HG03097 (cell line): ENCODE measurements around the gene KLF17.

Experiments used
- ATAC-seq: cut with Tn5 transposase; IDR thresholded peaks from one replicate; pipeline ENCODE4 v1.9.1; 2021; ENCODE audit not compliant: unreplicated experiment, low FRiP score

KLF17 gene, protein sequence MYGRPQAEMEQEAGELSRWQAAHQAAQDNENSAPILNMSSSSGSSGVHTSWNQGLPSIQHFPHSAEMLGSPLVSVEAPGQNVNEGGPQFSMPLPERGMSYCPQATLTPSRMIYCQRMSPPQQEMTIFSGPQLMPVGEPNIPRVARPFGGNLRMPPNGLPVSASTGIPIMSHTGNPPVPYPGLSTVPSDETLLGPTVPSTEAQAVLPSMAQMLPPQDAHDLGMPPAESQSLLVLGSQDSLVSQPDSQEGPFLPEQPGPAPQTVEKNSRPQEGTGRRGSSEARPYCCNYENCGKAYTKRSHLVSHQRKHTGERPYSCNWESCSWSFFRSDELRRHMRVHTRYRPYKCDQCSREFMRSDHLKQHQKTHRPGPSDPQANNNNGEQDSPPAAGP

DNA sequence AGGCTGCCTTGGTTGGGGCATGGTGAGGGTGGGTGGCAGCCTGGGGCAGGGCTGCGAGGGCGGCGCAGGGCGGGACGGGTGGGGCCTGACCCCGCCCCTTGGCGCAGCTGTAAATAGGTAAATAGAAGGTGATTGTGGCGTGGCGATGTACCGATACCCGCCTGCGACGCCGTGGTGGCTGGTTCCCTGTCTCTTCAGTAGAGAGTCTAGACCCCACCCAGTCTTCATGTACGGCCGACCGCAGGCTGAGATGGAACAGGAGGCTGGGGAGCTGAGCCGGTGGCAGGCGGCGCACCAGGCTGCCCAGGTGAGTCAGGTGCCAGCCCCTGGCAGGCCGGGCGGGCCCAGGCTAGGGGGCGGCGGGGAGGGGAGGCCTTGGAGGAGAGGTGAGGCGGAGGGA is at the start of gene KLF17:
KLF17 (plus strand) TSS at position 140 of the 400 bp plus-strand sequence; CDS start at position 227, 87 bp downstream.
- no peak for ATAC-seq

DNA sequence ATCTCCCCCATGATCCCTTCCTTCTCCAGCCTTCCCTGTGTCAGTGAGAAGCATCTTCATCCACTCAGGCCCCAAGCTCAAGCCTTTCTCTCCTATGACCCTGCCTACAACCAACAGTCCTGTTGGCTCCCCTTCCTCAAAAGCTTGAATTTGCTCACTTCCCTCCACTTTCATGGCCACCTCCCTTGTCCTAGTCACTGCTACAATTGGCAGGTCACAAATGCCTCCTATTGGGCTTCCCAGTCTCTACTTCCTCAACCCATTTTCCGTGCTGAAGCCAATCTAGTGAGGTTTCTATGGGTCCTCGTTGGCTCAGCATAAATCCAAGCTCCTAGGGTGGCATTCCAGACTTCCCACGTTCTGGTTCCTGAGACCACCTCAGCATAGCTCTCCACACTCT is 47.2 kb upstream of the KLF17 start:
- ATAC-seq: no peak

DNA sequence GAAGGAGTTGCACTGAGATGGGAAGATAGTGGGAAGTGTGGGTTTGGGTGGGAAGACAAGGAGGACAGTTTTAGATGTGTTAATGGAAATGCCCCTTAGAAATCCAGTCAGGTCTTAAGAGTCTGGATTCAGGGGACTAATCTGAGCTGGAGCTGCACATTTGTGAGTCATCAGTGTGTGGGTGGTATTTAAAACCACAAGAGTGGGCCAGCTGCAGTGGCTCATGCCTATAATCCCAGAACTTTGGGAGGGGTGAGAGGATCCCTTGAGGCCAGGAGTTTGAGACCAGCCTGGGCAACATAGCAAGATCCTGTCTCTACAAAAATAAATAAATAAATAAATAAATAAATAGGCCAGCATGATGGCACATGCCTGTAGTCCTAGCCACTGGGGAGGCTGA is 46.4 kb upstream of the KLF17 start:
- no peak for ATAC-seq

DNA sequence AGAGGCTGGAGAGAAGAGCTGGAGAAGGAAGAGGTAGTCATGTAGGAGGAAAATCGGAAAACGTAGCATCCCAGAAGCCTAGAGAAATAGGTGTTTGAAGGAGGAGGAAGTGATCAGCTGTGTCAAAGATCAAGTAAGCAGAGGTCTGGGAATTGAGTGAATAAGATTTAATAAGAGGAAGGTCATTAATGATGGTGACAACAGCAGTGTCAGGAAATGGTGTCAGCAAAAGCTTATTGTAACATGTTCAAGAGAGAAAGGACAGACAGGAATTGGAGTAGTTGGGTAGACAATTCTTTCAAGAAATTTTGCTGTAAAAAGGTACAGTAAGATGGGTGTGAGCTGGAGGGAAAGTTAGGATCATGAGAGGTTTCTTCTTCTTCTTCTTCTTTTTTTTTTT is 45.8 kb upstream of the KLF17 start:
- no peak for ATAC-seq

DNA sequence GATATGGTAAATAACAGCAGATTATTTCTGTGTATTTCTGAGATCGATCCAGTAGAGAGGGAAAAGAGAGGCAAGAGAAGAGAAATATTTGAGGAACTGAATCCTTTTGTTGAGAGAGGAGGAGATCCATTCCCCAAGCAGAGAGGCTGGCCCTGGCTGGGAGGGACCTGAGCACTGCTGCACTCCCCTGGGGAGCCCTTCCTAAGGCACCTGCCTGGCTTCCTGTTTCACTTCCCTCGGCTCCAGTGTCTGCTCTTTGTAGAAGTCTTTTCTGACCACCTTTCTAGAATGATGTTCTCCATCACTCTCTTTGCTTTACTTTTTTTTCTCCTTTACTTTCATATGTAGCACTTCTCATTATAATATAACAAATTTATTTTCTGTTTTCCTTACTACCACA is 45.1 kb upstream of the KLF17 start:
- no peak for ATAC-seq

DNA sequence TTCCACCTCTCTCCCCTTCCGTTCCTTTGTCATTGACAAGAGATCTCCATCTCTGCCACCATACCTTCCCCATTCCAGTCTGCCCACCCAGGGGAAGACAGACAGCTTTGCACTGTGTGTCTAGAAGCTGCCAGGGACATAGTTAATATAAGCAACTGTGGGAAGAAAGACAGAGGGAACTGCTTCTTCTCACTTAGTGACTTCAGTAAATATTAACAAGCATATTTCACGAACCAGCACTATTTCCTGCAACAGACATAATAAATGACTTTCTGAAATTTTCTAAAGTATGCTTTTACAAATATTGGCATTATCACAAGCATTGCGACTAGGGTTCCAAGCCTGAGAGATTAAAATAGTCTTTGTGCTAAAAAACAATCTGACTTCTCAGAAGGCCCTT is 44.2 kb upstream of the KLF17 start:
- no peak for ATAC-seq

DNA sequence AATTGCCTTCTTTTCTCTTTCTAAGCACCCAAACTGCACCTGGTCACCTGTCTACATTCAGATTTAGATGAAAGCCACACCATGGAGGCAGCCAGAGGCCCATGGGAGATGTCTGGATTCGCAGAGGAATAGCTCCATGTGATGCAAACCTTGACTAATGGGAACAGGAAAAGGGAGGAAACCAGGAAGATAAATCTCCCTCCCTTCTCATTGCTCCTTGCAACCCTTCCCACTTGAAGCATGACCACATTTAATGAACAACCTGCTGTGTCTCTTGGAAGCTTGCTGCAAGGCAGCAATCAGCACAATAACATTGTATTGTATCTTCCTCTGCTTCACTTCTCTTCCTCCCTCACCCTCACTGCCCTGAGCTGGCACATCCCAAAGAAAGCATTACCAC is 42.6 kb upstream of the KLF17 start:
- ATAC-seq: no peak

DNA sequence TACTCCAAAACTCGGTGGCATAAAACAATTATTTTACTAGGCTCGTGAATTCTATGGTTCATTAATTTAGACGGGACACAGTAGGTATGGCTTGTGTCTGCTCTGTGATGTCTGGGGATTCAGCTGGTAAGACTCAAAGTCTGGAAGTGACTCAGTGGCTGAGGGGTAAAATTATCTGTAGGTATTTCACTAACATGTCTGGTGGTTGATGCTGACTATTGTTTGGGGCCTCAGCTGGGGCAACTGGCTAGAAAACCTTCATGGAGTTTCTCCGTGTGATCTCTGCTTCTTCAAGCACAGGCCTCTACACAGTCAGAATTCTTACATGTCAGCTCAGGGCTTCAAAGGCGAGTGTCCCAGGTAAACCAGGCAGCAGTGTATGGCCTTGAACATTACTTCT is 41.2 kb upstream of the KLF17 start:
- ATAC-seq: no peak

DNA sequence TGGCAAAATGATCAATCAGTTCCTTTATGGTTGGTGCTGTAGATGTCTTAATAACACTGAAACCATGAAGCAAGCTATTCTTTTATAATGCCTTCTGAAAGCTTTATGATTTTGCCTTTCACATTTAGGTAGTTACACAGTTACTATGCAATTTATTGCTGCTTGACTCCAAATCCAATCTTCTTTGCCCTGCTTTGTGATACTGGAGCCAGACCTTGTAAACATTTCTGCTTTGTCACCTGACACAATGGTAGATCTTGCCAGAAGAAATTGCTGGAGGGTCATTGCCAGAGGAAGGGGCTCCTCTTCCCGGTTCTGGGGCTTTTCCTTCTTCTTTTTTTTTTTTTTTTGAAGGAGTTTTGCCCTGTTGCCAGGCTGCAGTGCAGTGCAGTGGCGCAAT is 40.5 kb upstream of the KLF17 start:
- ATAC-seq: no peak

DNA sequence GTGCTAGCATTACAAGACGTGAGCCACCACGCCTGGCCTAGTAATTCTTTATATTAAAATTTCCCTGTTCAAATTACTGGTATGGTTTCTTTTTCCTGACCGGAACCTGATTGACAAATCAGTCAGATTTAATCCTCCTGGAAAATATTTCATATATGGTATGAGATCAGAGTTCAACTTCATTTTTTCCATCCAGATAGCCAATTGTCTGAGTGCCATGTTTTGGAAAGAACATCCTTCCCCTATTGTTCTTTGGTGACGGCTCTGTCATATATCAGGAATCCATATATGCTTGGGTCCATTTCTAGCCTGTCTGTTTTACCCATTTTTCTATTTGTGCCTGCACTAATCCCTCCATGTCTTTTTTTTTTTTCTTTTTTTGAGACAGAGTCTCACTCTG is 39.1 kb upstream of the KLF17 start:
- no peak for ATAC-seq

DNA sequence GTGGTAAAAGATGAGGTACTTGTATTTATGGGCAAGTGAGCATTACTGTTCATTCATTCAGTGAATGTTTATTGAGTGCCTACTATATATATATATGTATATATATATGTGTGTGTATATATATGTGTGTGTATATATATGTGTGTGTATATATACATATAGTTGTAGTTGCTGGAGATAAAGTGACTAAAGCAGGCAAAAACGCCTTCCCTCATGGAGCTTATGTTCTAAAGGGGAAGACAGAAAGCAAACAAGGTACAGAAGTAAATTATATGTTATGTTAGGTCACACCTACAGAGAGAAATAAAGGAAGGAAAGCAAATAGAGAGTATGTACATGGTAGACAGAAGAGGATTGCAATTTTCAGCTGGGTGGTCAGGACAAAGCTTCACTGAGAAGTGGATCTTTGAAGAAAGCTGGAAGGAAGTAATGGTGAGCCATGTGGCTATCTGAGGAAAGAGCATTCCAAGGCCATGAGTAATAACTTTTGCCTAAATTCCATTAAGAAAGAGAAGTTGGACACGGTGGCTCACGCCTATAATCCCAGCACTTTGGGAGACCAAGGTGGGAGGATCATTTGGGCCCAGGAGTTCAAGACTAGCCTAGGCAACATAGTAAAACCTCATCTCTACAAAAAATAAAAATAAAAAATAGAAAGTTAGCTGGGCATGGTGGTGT is 33.5 kb upstream of the KLF17 start:
- no peak for ATAC-seq

DNA sequence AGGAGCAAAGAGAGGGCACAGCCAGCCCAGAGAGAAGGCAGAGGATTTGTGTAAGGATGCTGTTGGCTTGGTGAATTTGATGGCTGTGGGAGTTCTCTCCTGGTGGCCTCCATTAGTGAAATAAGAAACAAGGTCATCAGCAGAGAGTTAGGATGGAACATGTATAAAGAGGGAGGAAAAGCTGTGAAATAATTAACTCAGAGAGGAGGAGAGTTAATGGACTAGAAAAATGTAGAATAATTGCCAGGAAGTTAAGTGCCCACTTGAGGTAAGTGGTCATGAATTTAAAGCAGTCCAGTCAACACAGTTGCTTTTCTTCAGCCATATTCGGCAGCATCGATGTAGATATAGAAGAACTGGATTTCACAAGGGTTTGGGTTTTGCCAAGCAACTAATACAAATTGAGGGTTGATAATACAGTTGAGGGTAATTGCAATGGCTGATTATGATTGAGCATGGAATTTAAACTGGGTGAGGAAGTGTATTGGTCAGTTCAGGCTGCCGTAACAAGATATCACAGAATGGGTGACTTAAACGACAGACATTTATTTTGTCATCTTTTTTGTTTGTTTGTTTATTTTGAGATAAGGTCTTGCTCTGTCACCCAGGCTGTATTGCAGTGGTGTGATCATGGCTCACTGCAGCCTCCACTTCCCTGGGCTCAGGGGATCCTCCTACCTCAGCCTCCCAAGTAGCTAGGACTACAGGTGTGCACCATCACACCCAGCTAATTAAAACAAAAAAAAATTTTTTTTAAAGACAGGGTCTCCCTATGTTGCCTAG is 31.7 kb upstream of the KLF17 start:
- ATAC-seq: no peak

DNA sequence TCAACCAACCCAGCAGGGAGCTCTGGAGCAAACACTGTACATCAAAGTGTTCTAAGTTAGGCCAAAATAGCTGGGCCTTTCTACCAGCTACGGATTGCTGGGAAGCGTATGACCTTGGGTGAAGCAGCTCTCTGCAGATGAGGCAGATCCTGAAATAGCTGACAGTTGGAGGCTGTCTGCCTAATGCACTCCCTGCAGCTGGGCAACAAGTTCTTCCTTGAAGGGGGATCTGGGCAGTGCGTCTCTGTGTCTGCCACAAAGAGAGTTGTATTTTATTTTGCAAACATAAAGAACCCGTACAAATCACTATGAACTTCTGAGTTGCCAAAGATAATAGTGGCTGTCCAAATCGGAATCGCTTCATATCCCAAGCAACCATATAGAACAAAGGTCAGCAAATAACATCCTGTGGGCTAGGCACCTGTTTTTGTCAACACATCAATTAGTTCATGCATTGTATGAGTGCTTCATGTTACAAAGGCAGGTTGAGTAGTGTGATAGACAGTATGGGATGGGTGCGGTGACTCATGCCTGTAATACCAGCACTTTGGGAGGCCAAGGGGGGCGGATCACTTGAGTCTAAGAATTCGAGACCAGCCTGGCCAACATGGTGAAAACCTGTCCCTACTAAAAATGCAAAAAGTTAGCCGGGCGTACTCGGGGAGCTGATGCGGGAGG is 29.1 kb upstream of the KLF17 start:
- ATAC-seq: no peak

DNA sequence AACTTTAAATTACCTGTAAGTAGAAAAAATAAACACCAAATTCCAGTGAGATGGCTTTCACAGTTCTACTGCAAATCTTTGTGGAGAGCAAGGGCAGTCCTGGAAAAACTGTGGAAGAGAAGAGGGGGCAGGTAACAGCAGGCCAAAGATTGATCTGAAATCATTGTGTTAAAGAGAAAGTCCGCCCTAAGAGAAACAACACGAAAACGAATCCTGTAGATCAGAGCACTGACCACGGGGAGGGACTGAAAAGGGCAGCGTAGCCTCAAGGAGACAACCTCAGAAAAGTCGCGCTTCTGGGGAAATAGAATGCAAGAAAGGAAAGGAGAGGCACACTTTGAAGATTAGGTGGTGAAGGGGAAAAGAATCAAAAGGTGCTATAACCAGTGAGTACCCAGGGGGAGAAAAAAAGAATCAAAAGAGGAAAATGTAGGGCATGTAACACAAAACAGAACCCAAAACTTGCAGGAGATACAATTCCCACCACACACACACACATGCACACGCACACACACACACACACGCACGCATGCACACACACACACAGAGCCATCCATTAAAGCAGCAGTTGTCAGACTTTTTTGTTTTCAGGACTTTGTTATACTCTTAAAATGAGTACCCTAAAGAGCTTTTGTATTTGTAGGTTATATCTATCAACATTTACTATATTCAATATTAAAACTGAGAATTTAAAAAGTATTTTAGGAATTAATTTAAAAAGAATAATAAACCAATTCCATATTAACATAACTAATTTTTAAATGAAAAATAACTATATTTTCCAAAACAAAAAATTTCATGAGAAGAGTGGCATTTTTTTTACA is 28.0 kb upstream of the KLF17 start:
- no peak for ATAC-seq

DNA sequence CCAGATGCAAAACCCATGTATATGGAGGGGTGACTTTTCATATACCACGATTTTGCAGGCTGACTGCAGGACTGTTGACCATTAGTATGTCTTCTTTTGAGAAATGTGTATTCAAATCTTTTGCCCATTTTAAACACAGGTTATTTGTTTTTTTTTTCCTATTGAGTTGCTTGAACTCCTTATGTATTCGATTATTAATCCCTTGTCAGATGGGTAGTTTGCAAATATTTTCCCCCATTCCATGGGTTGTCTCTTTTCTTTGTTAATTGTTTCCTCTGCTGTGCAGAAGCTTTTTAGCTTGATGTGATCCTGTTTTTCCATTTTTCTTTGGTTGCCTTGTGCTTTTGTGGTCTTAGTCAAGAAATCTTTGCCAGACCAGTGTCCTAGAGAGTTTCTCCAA is 24.6 kb upstream of the KLF17 start:
- ATAC-seq: no peak

DNA sequence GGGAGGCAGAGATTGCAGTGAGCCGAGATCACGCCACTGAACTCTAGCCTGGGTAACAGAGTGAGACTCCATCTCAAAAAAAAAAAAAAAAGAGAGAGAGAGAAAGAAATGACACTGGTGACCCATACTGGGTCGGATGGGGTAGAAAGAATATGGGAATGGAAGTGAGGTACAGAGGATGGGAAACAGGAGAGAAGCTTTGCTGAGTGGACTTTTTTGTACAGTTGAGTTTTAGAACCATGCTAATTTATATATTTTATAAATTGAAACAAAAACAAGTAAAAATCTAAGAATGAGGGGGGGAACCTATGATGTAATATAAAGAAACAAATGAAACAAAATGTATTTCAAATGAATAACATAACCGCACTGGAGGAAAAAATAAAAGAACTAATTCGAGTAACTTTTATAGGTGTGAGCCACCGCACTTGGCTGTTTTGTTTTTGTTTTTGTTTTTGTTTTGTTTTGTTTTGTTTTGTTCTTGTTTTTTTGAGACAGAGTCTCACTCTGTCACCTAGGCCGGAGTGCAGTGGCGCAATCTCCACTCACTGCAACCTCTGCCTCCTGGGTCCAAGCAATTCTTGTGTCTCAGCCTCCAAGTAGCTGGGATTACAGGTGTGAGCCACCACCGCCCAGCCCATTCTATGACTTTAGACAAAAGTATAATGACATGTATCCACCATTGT is 18.3 kb upstream of the KLF17 start:
- no peak for ATAC-seq

DNA sequence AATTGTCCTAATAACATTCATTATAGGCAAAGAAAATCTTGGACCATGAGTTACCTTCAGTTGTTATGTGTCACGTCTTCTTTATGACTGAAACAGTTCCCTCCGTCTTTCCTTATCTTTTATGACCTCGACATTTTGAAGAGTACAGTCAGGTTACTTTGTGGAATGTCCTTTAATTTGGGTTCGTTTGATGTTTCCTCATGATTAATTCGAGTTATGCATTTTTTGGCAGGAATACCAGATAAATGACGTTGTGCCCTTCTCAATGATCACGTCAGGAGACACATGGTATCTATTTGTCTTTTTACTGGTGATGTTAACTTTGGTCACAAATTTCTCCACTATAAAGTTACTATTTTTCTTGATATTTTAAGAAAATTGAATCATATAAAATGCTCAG is 17.3 kb upstream of the KLF17 start:
- ATAC-seq: no peak

DNA sequence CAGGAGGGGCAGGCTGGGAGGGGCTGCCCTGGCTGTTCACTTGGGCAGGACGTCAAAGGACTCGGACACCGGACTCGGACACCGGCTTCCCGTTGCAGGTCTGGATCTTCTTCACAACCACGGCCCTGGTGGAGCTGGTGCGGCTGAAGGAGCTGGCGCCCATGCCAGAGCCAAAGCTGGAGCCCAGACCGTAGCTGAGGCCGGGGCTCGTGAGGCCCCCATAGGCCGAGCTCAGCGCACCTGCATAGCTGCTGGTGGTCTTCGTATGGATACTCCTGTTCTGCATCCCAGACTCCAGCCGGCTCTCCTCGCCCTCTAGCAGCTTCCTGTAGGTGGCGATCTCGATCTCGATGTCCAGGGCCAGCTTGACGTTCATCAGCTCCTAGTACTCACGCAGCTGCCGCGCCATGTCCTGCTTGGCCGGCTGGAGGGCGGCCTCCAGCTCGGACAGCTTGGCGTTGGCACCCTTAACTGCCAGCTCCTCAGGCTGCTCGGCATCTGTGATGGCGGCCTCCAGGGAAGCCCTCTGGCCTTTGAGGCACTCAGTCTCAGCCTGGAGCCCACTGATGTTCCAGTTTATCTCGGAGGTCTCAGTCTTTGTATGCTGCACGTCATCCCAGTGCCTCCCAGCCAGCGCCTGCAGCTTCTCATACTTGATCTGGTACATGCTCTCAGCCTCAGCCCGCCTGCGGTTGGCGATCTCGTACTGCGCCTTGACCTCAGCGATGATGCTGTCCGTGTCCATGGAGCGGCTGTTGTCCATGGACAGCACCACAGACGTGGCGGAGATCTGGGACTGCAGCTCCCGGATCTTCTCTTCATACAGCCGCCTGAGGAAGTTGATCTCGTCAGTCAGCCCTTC is 15.1 kb upstream of the KLF17 start:
- no peak for ATAC-seq

DNA sequence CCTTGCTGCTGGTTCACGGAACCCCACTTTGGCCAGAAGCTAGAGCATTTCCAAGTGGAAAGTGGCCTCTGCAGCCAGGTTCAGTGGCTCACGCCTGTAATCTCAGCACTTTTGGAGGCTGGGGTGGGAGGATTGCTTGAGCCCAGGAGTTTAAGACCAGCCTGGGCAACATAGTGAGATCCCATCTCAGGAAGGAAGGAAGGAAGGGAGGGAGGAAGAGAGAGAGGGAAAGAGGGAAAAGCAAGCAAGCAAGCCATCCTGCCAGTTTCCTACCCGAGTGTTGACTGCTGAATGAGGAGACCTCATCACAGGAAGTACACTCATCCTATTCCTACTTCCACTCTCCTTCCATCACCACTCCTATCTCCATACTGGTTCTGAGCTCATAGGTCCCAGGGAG is 12.8 kb upstream of the KLF17 start:
- ATAC-seq: no peak
